Measurements from ENCODE around the gene RPS6KL1. TPM values are rescaled to one million over a fixed set of nuclear protein-coding genes. Genes with fewer than 3 reads are reported as not detected.

The RPS6KL1 gene
- polyA plus RNA-seq, 1 donor from 2014 or later: 147 TPM

DNA sequence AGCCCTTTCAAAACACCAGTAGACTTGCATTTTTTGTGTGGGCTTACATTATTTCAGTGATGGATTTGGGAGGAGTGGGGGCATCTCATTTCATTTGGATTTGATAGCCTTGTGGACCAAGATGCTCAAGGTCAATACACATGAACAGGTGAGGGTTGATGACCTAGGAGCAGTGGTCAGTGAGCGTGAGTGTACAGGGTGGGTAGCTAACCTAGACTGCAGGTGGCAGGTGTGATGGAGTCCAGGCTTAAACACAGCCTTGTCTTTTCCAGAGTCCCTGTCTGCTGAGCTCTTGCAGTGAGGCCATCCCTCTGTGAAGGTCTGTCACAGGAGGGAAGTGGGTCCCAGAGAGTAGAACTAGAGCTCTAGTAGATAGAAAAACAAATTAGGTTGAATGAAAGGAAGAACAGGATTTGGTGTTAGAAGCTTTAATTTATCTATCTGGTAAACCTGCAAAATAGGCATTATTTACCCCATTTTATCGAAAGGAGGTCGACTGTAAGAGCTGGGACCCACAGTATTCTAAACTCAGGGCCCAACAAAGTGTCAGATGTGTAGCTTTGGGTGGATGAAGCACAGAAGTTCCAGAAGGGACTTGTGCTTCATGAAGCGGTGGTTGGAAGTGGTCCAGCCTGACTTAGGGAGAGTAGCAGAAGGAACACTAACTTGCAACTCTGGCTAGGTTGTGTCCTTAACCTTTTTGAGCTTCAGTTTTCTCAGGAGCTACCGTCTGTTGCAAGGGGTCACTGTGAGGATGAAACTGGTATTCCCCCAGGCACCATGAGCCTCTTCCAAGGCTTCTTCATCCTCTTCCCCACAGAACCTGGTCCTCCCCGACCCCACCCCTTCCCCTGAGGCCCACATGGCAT lies 18.2 kb downstream of the RPS6KL1 start:
- H3K4me2 ChIP-seq (ENCODE audit: low read length): no peak overlapping the region
- no peak overlapping the region for H3K9ac ChIP-seq (ENCODE audit: low read length)
- H3K27me3 ChIP-seq (ENCODE audit: insufficient read depth, low read depth, low read length): no peaks in the 10 kb centered on the region
- peaks cover under 1% of the 10 kb centered on the region for H3K36me3 ChIP-seq (ENCODE audit: insufficient read depth, low read length)
- H3F3A ChIP-seq (ENCODE audit: insufficient read depth, low read length, poor library complexity, severe bottlenecking): no peaks in the 10 kb centered on the region
- no peaks in the 10 kb centered on the region for H4K20me1 ChIP-seq (ENCODE audit: insufficient read depth)
- H3K27ac ChIP-seq (ENCODE audit: low read length): no peak overlapping the region
- no peaks in the 10 kb centered on the region for H3K9me2 ChIP-seq (ENCODE audit: insufficient read depth, low read length)
- no peaks in the 10 kb centered on the region for H3K79me2 ChIP-seq (replicated peaks; ENCODE audit: insufficient read depth, low read length)
- TF ChIP-seq POLR2AphosphoS5 (IDR thresholded peaks at IDR 0.05) (peak; percentile 3), EP300 (conservative IDR thresholded peaks at IDR 0.05; ENCODE audit: poor library complexity, severe bottlenecking) (no peak)
- H2AFZ ChIP-seq (ENCODE audit: low read depth, low read length): no peak overlapping the region
- no peak overlapping the region for H3K4me3 ChIP-seq (ENCODE audit: low read length)
- no peaks in the 10 kb centered on the region for H3K9me3 ChIP-seq (ENCODE audit: low read length)

DNA sequence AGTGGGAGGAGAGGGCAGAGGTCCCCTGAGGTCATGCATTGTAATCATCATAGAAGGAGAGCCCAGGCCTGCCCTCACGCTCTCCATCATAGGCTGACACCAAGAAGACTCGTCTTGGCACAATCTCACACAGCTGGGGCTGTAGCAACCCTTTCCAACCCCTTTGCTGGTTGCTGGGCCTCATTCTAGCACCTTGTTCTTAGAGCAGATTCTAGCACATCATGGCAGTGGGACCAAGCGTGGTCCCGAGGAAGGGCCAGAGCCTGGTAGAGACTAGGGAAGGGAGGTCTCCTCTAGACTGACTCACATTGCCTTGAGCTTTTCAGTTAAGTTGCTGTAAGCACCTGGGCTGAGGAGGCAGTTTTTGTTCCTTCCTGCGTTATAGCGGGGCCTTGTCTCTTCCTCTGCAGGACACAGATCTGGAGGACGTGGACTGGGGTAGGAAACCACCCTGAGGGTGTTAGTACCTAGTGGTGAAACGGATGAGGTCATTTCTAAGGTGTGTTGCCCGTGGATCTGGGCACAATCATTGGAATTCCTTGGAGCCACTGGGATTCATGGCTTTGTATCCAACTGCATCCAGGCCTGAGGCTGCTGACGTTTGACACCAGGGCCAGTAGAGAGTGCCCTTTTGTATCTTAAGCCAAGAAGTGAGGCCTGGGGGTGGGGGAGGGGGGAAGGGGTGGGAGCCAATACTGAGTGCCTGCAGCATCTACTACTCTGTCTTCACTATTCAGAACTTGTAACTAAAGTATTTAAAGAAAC lies 19.9 kb downstream of the RPS6KL1 start:
- H3K4me2 ChIP-seq (ENCODE audit: low read length): no peak overlapping the region
- peaks cover 10% of the 10 kb centered on the region for H3K36me3 ChIP-seq (ENCODE audit: insufficient read depth, low read length)
- no peaks in the 10 kb centered on the region for H3K79me2 ChIP-seq (replicated peaks; ENCODE audit: insufficient read depth, low read length)
- H3K4me3 ChIP-seq (ENCODE audit: low read length): no peak overlapping the region
- H3K27me3 ChIP-seq (ENCODE audit: insufficient read depth, low read depth, low read length): no peaks in the 10 kb centered on the region
- H3F3A ChIP-seq (ENCODE audit: insufficient read depth, low read length, poor library complexity, severe bottlenecking): no peaks in the 10 kb centered on the region
- no peak overlapping the region for H3K27ac ChIP-seq (ENCODE audit: low read length)
- no peaks in the 10 kb centered on the region for H3K9me3 ChIP-seq (ENCODE audit: low read length)
- H2AFZ ChIP-seq (ENCODE audit: low read depth, low read length): no peak overlapping the region
- H3K9ac ChIP-seq (ENCODE audit: low read length): no peak overlapping the region
- no peak for TF ChIP-seq MXI1 (conservative IDR thresholded peaks at IDR 0.05; ENCODE audit: poor library complexity, severe bottlenecking)
- TF ChIP-seq EZH2 (IDR thresholded peaks at IDR 0.05; ENCODE audit: borderline replicate concordance, insufficient read depth, low read length, poor library complexity, severe bottlenecking): no peak
- TF ChIP-seq POLR2AphosphoS5 (IDR thresholded peaks at IDR 0.05): no peak
- TF ChIP-seq, protein P1, sequence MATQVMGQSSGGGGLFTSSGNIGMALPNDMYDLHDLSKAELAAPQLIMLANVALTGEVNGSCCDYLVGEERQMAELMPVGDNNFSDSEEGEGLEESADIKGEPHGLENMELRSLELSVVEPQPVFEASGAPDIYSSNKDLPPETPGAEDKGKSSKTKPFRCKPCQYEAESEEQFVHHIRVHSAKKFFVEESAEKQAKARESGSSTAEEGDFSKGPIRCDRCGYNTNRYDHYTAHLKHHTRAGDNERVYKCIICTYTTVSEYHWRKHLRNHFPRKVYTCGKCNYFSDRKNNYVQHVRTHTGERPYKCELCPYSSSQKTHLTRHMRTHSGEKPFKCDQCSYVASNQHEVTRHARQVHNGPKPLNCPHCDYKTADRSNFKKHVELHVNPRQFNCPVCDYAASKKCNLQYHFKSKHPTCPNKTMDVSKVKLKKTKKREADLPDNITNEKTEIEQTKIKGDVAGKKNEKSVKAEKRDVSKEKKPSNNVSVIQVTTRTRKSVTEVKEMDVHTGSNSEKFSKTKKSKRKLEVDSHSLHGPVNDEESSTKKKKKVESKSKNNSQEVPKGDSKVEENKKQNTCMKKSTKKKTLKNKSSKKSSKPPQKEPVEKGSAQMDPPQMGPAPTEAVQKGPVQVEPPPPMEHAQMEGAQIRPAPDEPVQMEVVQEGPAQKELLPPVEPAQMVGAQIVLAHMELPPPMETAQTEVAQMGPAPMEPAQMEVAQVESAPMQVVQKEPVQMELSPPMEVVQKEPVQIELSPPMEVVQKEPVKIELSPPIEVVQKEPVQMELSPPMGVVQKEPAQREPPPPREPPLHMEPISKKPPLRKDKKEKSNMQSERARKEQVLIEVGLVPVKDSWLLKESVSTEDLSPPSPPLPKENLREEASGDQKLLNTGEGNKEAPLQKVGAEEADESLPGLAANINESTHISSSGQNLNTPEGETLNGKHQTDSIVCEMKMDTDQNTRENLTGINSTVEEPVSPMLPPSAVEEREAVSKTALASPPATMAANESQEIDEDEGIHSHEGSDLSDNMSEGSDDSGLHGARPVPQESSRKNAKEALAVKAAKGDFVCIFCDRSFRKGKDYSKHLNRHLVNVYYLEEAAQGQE (IDR thresholded peaks at IDR 0.05; ENCODE audit: borderline replicate concordance): no peak
- TF ChIP-seq EP300 (conservative IDR thresholded peaks at IDR 0.05; ENCODE audit: poor library complexity, severe bottlenecking): no peak
- TF ChIP-seq, protein P2, sequence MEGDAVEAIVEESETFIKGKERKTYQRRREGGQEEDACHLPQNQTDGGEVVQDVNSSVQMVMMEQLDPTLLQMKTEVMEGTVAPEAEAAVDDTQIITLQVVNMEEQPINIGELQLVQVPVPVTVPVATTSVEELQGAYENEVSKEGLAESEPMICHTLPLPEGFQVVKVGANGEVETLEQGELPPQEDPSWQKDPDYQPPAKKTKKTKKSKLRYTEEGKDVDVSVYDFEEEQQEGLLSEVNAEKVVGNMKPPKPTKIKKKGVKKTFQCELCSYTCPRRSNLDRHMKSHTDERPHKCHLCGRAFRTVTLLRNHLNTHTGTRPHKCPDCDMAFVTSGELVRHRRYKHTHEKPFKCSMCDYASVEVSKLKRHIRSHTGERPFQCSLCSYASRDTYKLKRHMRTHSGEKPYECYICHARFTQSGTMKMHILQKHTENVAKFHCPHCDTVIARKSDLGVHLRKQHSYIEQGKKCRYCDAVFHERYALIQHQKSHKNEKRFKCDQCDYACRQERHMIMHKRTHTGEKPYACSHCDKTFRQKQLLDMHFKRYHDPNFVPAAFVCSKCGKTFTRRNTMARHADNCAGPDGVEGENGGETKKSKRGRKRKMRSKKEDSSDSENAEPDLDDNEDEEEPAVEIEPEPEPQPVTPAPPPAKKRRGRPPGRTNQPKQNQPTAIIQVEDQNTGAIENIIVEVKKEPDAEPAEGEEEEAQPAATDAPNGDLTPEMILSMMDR (IDR thresholded peaks at IDR 0.05; ENCODE audit: poor library complexity, severe bottlenecking): no peak
- TF ChIP-seq TAF1 (IDR thresholded peaks at IDR 0.05; ENCODE audit: low read depth): no peak
- no peak for TF ChIP-seq RAD21 (conservative IDR thresholded peaks at IDR 0.05)
- TF ChIP-seq SMC3 (conservative IDR thresholded peaks at IDR 0.05; ENCODE audit: poor library complexity): no peak
- no peaks in the 10 kb centered on the region for H4K20me1 ChIP-seq (ENCODE audit: insufficient read depth)
- no peaks in the 10 kb centered on the region for H3K9me2 ChIP-seq (ENCODE audit: insufficient read depth, low read length)
